Stimulated activated CD8-positive, alpha-beta memory T cell treated with anti-CD3 and anti-CD28 coated beads, Interleukin-15, amount 100 ng/mL, for 24 hours (primary cell): ENCODE data around the gene NPHP1.
"Not testable (repeated sequence)": the region's sequence is repeated elsewhere in the genome, so short reads cannot be mapped to it uniquely, and the experiment has no call there.

Experiments
- DNase-seq: peaks from one replicate; pipeline ENCODE4 v3.0.0-alpha.2; 2020; ENCODE audit warnings: low read depth

The NPHP1 gene

GRCh38 chr2:110197452-110197851, 7.4 kb downstream of the NPHP1 start:
- no peak for DNase-seq

- not testable (repeated sequence) for DNase-seq
Measured at GRCh38 chr2:110190169-110190568, 14.6 kb downstream of the NPHP1 start.

GRCh38 chr2:110182449-110182848, 22.4 kb downstream of the NPHP1 start:
- DNase-seq: no peak

- DNase-seq: no peak
Measured at GRCh38 chr2:110180036-110180435, 24.8 kb downstream of the NPHP1 start.

GRCh38 chr2:110173523-110173922, 31.3 kb downstream of the NPHP1 start:
- DNase-seq: no peak

GRCh38 chr2:110172506-110172905, 32.3 kb downstream of the NPHP1 start:
- no peak for DNase-seq

- no peak for DNase-seq
Measured at GRCh38 chr2:110170102-110170501, 34.7 kb downstream of the NPHP1 start.

GRCh38 chr2:110167326-110168000, 37.4 kb downstream of the NPHP1 start:
- no peak for DNase-seq

GRCh38 chr2:110166266-110166665, 38.5 kb downstream of the NPHP1 start:
- DNase-seq: no peak

- no peak for DNase-seq
Measured at GRCh38 chr2:110157153-110157793, 47.5 kb downstream of the NPHP1 start.

GRCh38 chr2:110154828-110155227, 50.0 kb downstream of the NPHP1 start:
- DNase-seq: not testable (repeated sequence)

- DNase-seq: not testable (repeated sequence)
Measured at GRCh38 chr2:110154188-110154587, 50.6 kb downstream of the NPHP1 start.

GRCh38 chr2:110153416-110153815, 51.4 kb downstream of the NPHP1 start:
- no peak for DNase-seq

- DNase-seq: no peak
Measured at GRCh38 chr2:110152943-110153342, 51.9 kb downstream of the NPHP1 start.

GRCh38 chr2:110149330-110150220, 55.2 kb downstream of the NPHP1 start:
- DNase-seq: no peak

- no peak for DNase-seq
Measured at GRCh38 chr2:110146945-110147332, 57.9 kb downstream of the NPHP1 start.

GRCh38 chr2:110146183-110146944, 58.4 kb downstream of the NPHP1 start:
- DNase-seq: no peak

GRCh38 chr2:110143982-110144381, 60.8 kb downstream of the NPHP1 start:
- no peak for DNase-seq

GRCh38 chr2:110140401-110140800, 64.4 kb downstream of the NPHP1 start:
- no peak for DNase-seq

GRCh38 chr2:110134025-110134424, 70.8 kb downstream of the NPHP1 start:
- no peak for DNase-seq

- no peak for DNase-seq
Measured at GRCh38 chr2:110131166-110131565, 73.6 kb downstream of the NPHP1 start.

GRCh38 chr2:110130757-110131156, 74.1 kb downstream of the NPHP1 start:
- DNase-seq: no peak
